K562 (cell line): ENCODE measurements around the gene CEP120. TPM values are rescaled to one million over a fixed set of nuclear protein-coding genes. Genes with fewer than 3 reads are reported as not detected.

Experiments
- C11orf30 ChIP-seq: fragments of 450-650 bp; IDR thresholded peaks from 2 replicates; pipeline ENCODE4 v1.6.1; 2016; ENCODE audit warnings: low read depth, mild to moderate bottlenecking
- DPF2 ChIP-seq: fragments of 450-650 bp; IDR thresholded peaks from 2 replicates; pipeline ENCODE4 v1.6.1; 2016
- FOXJ2 ChIP-seq: fragments of 200-800 bp; sonication (Bioruptor generic); IDR thresholded peaks from 2 replicates; pipeline ENCODE4 v1.6.1; 2016; ENCODE audit warnings: missing genetic modification characterization, missing compliant biosample characterization
- HBP1 ChIP-seq: fragments of 450-650 bp; formaldehyde crosslinking; IDR thresholded peaks from 2 replicates; pipeline ENCODE4 v1.4.0; 2022; ENCODE audit warnings: missing genetic modification characterization
- MAFG ChIP-seq: fragments of 450-650 bp; conservative IDR thresholded peaks from 2 replicates; pipeline ENCODE4 v1.6.1; 2016; ENCODE audit warnings: missing genetic modification characterization, missing compliant biosample characterization
- POLR3A ChIP-seq: IDR thresholded peaks from 2 replicates; pipeline ENCODE4 v1.6.1; 2011; ENCODE audit warnings: borderline replicate concordance, mild to moderate bottlenecking, moderate library complexity; ENCODE audit not compliant: insufficient read length, insufficient read depth; ENCODE audit errors: extremely low read depth
- SETDB1 ChIP-seq: IDR thresholded peaks from one replicate; pipeline ENCODE4 v1.6.1; 2012; ENCODE audit warnings: low read length, control low read depth, inconsistent platforms
- SMARCA4 ChIP-seq: fragments of 450-650 bp; IDR thresholded peaks from 2 replicates; pipeline ENCODE4 v1.6.1; 2016
- ZBTB40 ChIP-seq, 2 experiments: fragments of 450-650 bp in 1 of 2; sonication (generic) in 1 of 2; formaldehyde crosslinking in 1 of 2; IDR thresholded peaks; 2 replicates each; pipeline versions ENCODE4 v1.7.1 to v1.9.0; 2016 to 2022; ENCODE audit warnings: inconsistent platforms in 1 of 2, mild to moderate bottlenecking in 1 of 2, missing genetic modification reagents in 1 of 2
- ZNF316 ChIP-seq: fragments of 450-650 bp; IDR thresholded peaks from 2 replicates; pipeline ENCODE4 v1.6.1; 2016
- polyA plus RNA-seq, 8 experiments: library from polyadenylated mRNA; depleted of rRNA in 4 of 8; stranded (reverse) in 5 of 8; unstranded in 3 of 8; fragments of >200 nt; fragmentation: Nextera tagmentation in 2 of 8; fragmentation: Illumina TruSeq in 1 of 8; extraction: Ambion mirVana in 2 of 8; extraction: Trizol in 1 of 8; gene quantifications; 2 replicates each; pipeline versions ENCODE4 v1.2.1 to v1.2.3, GENCODE V29; 2011 to 2014; ENCODE audit warnings: inconsistent platforms in 1 of 8, missing spikeins in 1 of 8
- total RNA-seq, 7 experiments: library from RNA; depleted of rRNA in 6 of 7; stranded (reverse); fragments of >200 nt in 6 of 7; fragmentation: Illumina TruSeq in 2 of 7; extraction: Trizol in 2 of 7; gene quantifications; 2 replicates each; pipeline versions ENCODE4 v1.2.1 to v1.2.3, GENCODE V29; 2011 to 2021; ENCODE audit warnings: low replicate concordance in 1 of 7
- TF ChIP-seq, protein P1 (sequence below): fragments of 200-800 bp; sonication (Bioruptor generic); IDR thresholded peaks from 2 replicates; pipeline ENCODE4 v1.6.1; 2016; ENCODE audit warnings: missing genetic modification characterization, missing compliant biosample characterization

CEP120 gene
- total and polyA plus RNA-seq, 9 of the 15 experiments (the other 6 are each of a cell fraction or from before 2014, with no cell fraction given) = 3.3 to 24.9 (median 14.4) TPM

DNA sequence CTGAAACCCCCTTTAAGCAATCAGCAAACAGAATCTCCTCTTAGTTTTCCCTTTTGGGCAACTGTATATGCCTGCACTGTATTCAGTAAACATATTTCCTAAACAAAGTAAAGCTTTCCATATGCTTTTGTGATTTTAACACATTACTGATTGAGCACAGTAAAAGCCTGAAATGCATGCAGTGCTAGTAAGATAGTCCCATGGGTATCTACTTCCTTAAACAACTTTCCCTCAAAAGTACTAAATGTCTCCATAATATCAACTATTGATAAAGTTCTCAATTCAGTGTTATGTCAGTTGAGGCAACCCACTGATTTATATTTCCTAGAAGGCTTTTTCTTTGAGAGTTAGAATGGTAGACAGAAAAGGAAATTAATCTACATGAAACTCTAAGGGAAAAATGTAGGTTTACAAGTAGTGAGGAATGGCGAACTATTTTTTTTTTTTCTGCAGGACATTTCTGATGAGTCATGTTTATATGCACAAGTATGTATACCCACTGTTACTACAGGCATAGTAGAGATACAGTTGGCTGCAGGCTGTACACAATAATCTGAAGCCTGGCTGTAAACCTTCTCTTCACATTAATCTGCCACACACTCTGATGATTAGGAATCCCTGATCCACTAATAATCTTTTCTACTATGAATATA lies 31.2 kb upstream of the CEP120 start (continued):
- TF ChIP-seq POLR3A = no peak
- no peak for TF ChIP-seq SETDB1
- peak; percentile 96 for TF ChIP-seq MAFG
- TF ChIP-seq DPF2 = peak; percentile 21; the same call in 1 of the 2 replicates
- TF ChIP-seq C11orf30 = peak; percentile 91
- TF ChIP-seq ZNF316 = peak; percentile 97
- TF ChIP-seq, protein P1, sequence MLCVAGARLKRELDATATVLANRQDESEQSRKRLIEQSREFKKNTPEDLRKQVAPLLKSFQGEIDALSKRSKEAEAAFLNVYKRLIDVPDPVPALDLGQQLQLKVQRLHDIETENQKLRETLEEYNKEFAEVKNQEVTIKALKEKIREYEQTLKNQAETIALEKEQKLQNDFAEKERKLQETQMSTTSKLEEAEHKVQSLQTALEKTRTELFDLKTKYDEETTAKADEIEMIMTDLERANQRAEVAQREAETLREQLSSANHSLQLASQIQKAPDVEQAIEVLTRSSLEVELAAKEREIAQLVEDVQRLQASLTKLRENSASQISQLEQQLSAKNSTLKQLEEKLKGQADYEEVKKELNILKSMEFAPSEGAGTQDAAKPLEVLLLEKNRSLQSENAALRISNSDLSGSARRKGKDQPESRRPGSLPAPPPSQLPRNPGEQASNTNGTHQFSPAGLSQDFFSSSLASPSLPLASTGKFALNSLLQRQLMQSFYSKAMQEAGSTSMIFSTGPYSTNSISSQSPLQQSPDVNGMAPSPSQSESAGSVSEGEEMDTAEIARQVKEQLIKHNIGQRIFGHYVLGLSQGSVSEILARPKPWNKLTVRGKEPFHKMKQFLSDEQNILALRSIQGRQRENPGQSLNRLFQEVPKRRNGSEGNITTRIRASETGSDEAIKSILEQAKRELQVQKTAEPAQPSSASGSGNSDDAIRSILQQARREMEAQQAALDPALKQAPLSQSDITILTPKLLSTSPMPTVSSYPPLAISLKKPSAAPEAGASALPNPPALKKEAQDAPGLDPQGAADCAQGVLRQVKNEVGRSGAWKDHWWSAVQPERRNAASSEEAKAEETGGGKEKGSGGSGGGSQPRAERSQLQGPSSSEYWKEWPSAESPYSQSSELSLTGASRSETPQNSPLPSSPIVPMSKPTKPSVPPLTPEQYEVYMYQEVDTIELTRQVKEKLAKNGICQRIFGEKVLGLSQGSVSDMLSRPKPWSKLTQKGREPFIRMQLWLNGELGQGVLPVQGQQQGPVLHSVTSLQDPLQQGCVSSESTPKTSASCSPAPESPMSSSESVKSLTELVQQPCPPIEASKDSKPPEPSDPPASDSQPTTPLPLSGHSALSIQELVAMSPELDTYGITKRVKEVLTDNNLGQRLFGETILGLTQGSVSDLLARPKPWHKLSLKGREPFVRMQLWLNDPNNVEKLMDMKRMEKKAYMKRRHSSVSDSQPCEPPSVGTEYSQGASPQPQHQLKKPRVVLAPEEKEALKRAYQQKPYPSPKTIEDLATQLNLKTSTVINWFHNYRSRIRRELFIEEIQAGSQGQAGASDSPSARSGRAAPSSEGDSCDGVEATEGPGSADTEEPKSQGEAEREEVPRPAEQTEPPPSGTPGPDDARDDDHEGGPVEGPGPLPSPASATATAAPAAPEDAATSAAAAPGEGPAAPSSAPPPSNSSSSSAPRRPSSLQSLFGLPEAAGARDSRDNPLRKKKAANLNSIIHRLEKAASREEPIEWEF (CRISPR knock-in tag) = no peak
- TF ChIP-seq SMARCA4 = peak; percentile 58; the same call in 1 of the 2 replicates
- TF ChIP-seq FOXJ2 = 0 out of 2 replicates have a peak, but pooled peaks have one; percentile 43
- peak; percentile 55; the same call in 1 of the 2 replicates for TF ChIP-seq ZBTB40 (IDR thresholded peaks at IDR 0.05)
- TF ChIP-seq ZBTB40 (CRISPR knock-in tag; IDR thresholded peaks at IDR 0.05) = no peak
- no peak for TF ChIP-seq HBP1 (CRISPR knock-in tag)
